Mesendoderm (in vitro differentiated cells): ENCODE measurements around the gene NSUN4. TPM values are rescaled to one million over a fixed set of nuclear protein-coding genes. Genes with fewer than 3 reads are reported as not detected.
A peak's percentile ranks its signal among the peaks of the same experiment; 100 is the strongest.

Experiments used
- DNase-seq: peaks from one replicate; pipeline ENCODE4 v3.0.0; 2013
- H2AK5ac ChIP-seq: 2 replicates; pipeline ENCODE4 v1.6.1; 2013; ENCODE audit warnings: low read length, inconsistent platforms
- H2BK120ac ChIP-seq: 2 replicates; pipeline ENCODE4 v1.6.1; 2013; ENCODE audit warnings: low read depth, mild to moderate bottlenecking, low read length, moderate library complexity, mixed read lengths
- H2BK15ac ChIP-seq: replicated peaks from 2 replicates; pipeline ENCODE4 v1.6.1; 2013; ENCODE audit warnings: low read depth, mild to moderate bottlenecking, moderate library complexity
- H2BK5ac ChIP-seq: 2 replicates; pipeline ENCODE4 v1.6.1; 2013; ENCODE audit warnings: low read length, inconsistent platforms
- H3K18ac ChIP-seq: 2 replicates; pipeline ENCODE4 v1.6.1; 2013; ENCODE audit warnings: mild to moderate bottlenecking, low read length, mixed read lengths
- H3K23ac ChIP-seq: one replicate; pipeline ENCODE4 v1.6.1; 2013; ENCODE audit warnings: low read length
- H3K27ac ChIP-seq: 2 replicates; pipeline ENCODE4 v1.5.1; 2013; ENCODE audit warnings: low read depth, mild to moderate bottlenecking, inconsistent platforms, low read length, moderate library complexity
- H3K27me3 ChIP-seq: 2 replicates; pipeline ENCODE4 v1.6.1; 2013; ENCODE audit warnings: low read length, control low read depth, mild to moderate bottlenecking, inconsistent platforms; ENCODE audit not compliant: insufficient read depth, poor library complexity
- H3K36me3 ChIP-seq: 2 replicates; pipeline ENCODE4 v1.6.1; 2013; ENCODE audit warnings: low read length, inconsistent platforms; ENCODE audit not compliant: control insufficient read depth, insufficient read depth
- H3K4ac ChIP-seq: one replicate; pipeline ENCODE4 v1.6.1; 2013; ENCODE audit warnings: low read depth, mild to moderate bottlenecking, low read length, moderate library complexity
- H3K4me1 ChIP-seq: 2 replicates; pipeline ENCODE4 v1.6.1; 2013; ENCODE audit warnings: low read depth, low read length, inconsistent platforms; ENCODE audit not compliant: control insufficient read depth
- H3K4me2 ChIP-seq: 2 replicates; pipeline ENCODE4 v1.6.1; 2013; ENCODE audit warnings: low read length
- H3K4me3 ChIP-seq: 2 replicates; pipeline ENCODE4 v1.5.1; 2013; ENCODE audit warnings: mild to moderate bottlenecking, low read length
- H3K56ac ChIP-seq: one replicate; pipeline ENCODE4 v1.6.1; 2013; ENCODE audit warnings: low read length
- H3K79me1 ChIP-seq: 2 replicates; pipeline ENCODE4 v1.6.1; 2013; ENCODE audit warnings: low read length, inconsistent platforms
- H3K79me2 ChIP-seq: 2 replicates; pipeline ENCODE4 v1.6.1; 2013; ENCODE audit warnings: mild to moderate bottlenecking, low read length; ENCODE audit not compliant: control insufficient read depth, insufficient read depth
- H3K9ac ChIP-seq: 2 replicates; pipeline ENCODE4 v1.6.1; 2013; ENCODE audit warnings: low read length, inconsistent platforms
- H4K5ac ChIP-seq: one replicate; pipeline ENCODE4 v1.6.1; 2013; ENCODE audit warnings: low read length
- H4K8ac ChIP-seq: one replicate; pipeline ENCODE4 v1.6.1; 2013; ENCODE audit warnings: low read depth, mild to moderate bottlenecking, control low read depth, low read length, moderate library complexity
- WGBS: extraction: QIAGEN DNeasy Blood & Tissue Kit; methylation state at CpG from one replicate; pipeline ENCODE4 v1.1.7; 2013; ENCODE audit warnings: low lambda C conversion rate, missing lambda C conversion rate; ENCODE audit not compliant: insufficient coverage; ENCODE audit errors: extremely low coverage; 5-methylcytosine and 5-hydroxymethylcytosine counted together
- polyA plus RNA-seq, 2 experiments: library from polyadenylated mRNA; stranded (reverse); fragments of 200-250 nt; gene quantifications; one replicate each; pipeline ENCODE4 v1.2.3, GENCODE V29; 2013

Gene NSUN4
- 15.9 TPM for polyA plus RNA-seq (2013, experiment 1 of 2)
- polyA plus RNA-seq (2013, experiment 2 of 2) = 16.9 TPM

- Histone ChIP-seq H3K18ac (peak within 1 kb of the TSS; percentile 92), H2AK5ac (no peak within 1 kb of the TSS), H4K8ac (peak within 1 kb of the TSS; percentile 97), H3K79me1 (peaks cover 21% of the 10 kb centered on the region), H3K36me3 (peaks cover 3% of the 10 kb centered on the region), H3K23ac (peak within 1 kb of the TSS; percentile 89), H3K56ac (peak within 1 kb of the TSS; percentile 98), H4K5ac (peak within 1 kb of the TSS; percentile 95), H3K9ac (peak within 1 kb of the TSS; percentile 98), H3K4me3 (peak within 1 kb of the TSS; percentile 81), H3K79me2 (peaks cover 13% of the 10 kb centered on the region), H3K27me3 (no peaks in the 10 kb centered on the region), H2BK120ac (no peak within 1 kb of the TSS), H3K4ac (peak within 1 kb of the TSS; percentile 100), H3K4me1 (no peaks in the 10 kb centered on the region), H3K4me2 (peak within 1 kb of the TSS; percentile 89), H2BK5ac (peak within 1 kb of the TSS; percentile 87), H3K27ac (peak within 1 kb of the TSS; percentile 97), H2BK15ac (no peak within 1 kb of the TSS)
- DNase-seq = peak; percentile 95
- no CpG with 5 or more reads among the region's 53 CpGs for WGBS
These were observed at the start of gene NSUN4 for GRCh38 chr1:46340404-46341221. TSS of gene NSUN4 (plus strand) at chr1:46340807. CDS start at chr1:46340827, 20 bp downstream.

GRCh38 chr1:46295306-46295705, 45.3 kb upstream of the NSUN4 start:
- peaks cover 9% of the 10 kb centered on the region for H3K79me2 ChIP-seq
- H3K4me2 ChIP-seq = no peak overlapping the region
- peaks cover 6% of the 10 kb centered on the region for H3K79me1 ChIP-seq
- H3K36me3 ChIP-seq = peaks cover 2% of the 10 kb centered on the region
- H2BK120ac ChIP-seq = no peak overlapping the region
- peaks cover 1% of the 10 kb centered on the region for H3K4me1 ChIP-seq
- H3K9ac ChIP-seq = no peak overlapping the region
- no peak overlapping the region for H4K5ac ChIP-seq
- H4K8ac ChIP-seq = no peak overlapping the region
- H3K4me3 ChIP-seq = no peak overlapping the region
- H3K27ac ChIP-seq = no peak overlapping the region
- H2BK15ac ChIP-seq = no peak overlapping the region
- no CpG with 5 or more reads among the region's 2 CpGs for WGBS
- H2BK5ac ChIP-seq = no peak overlapping the region
- H3K23ac ChIP-seq = no peak overlapping the region
- H3K56ac ChIP-seq = no peak overlapping the region
- no peak overlapping the region for H3K4ac ChIP-seq
- no peak for DNase-seq
- no peak overlapping the region for H3K18ac ChIP-seq
- H3K27me3 ChIP-seq = no peaks in the 10 kb centered on the region
- H2AK5ac ChIP-seq = no peak overlapping the region

GRCh38 chr1:46298387-46298786, 42.2 kb upstream of the NSUN4 start:
- Histone ChIP-seq H3K56ac (no peak overlapping the region), H4K8ac (no peak overlapping the region), H2BK120ac (no peak overlapping the region), H3K27ac (no peak overlapping the region), H3K79me2 (peaks cover 33% of the 10 kb centered on the region), H3K23ac (no peak overlapping the region), H3K36me3 (peaks cover 2% of the 10 kb centered on the region), H2AK5ac (no peak overlapping the region), H3K4me1 (peaks cover 7% of the 10 kb centered on the region), H3K4ac (no peak overlapping the region), H3K79me1 (peaks cover 17% of the 10 kb centered on the region), H2BK15ac (no peak overlapping the region), H3K4me2 (no peak overlapping the region), H3K18ac (no peak overlapping the region), H3K27me3 (no peaks in the 10 kb centered on the region), H3K9ac (no peak overlapping the region), H2BK5ac (no peak overlapping the region), H3K4me3 (no peak overlapping the region), H4K5ac (no peak overlapping the region)
- DNase-seq = peak; percentile 71

- no peak for DNase-seq
- peak overlapping the region; percentile 80 for H2AK5ac ChIP-seq
- peak overlapping the region; percentile 85 for H3K27ac ChIP-seq
- no peak overlapping the region for H4K5ac ChIP-seq
- H2BK120ac ChIP-seq = no peak overlapping the region
- peak overlapping the region; percentile 98 for H3K56ac ChIP-seq
- no peak overlapping the region for H3K4me3 ChIP-seq
- peak overlapping the region; percentile 65 for H3K4me2 ChIP-seq
- peak overlapping the region; percentile 97 for H3K9ac ChIP-seq
- H3K79me1 ChIP-seq = peaks cover 17% of the 10 kb centered on the region
- H2BK15ac ChIP-seq = no peak overlapping the region
- H3K23ac ChIP-seq = peak overlapping the region; percentile 81
- peak overlapping the region; percentile 61 for H3K4ac ChIP-seq
- WGBS = no CpG with 5 or more reads among the region's 6 CpGs
- H4K8ac ChIP-seq = no peak overlapping the region
- peaks cover 7% of the 10 kb centered on the region for H3K4me1 ChIP-seq
- H3K79me2 ChIP-seq = peaks cover 53% of the 10 kb centered on the region
- H3K36me3 ChIP-seq = peaks cover 2% of the 10 kb centered on the region
- H3K27me3 ChIP-seq = no peaks in the 10 kb centered on the region
- peak overlapping the region; percentile 97 for H3K18ac ChIP-seq
- H2BK5ac ChIP-seq = no peak overlapping the region
These were observed 39.8 kb upstream of the NSUN4 start for GRCh38 chr1:46300673-46301405.

- H4K8ac ChIP-seq = no peak overlapping the region
- WGBS = no CpG with 5 or more reads among the region's 17 CpGs
- H3K79me2 ChIP-seq = peaks cover 58% of the 10 kb centered on the region
- peaks cover 17% of the 10 kb centered on the region for H3K79me1 ChIP-seq
- H3K27ac ChIP-seq = peak overlapping the region; percentile 85
- peak overlapping the region; percentile 97 for H3K18ac ChIP-seq
- peak overlapping the region; percentile 61 for H3K4ac ChIP-seq
- H2BK5ac ChIP-seq = no peak overlapping the region
- peak overlapping the region; percentile 73 for H3K4me3 ChIP-seq
- H2BK120ac ChIP-seq = no peak overlapping the region
- no peak for DNase-seq
- peak overlapping the region; percentile 81 for H3K23ac ChIP-seq
- peaks cover 7% of the 10 kb centered on the region for H3K4me1 ChIP-seq
- H3K56ac ChIP-seq = peak overlapping the region; percentile 98
- no peak overlapping the region for H2BK15ac ChIP-seq
- H3K9ac ChIP-seq = peak overlapping the region; percentile 97
- H4K5ac ChIP-seq = no peak overlapping the region
- H3K36me3 ChIP-seq = peaks cover 2% of the 10 kb centered on the region
- H3K27me3 ChIP-seq = no peaks in the 10 kb centered on the region
- H3K4me2 ChIP-seq = peak overlapping the region; percentile 65
- H2AK5ac ChIP-seq = peak overlapping the region; percentile 80
These were observed 39.2 kb upstream of the NSUN4 start for GRCh38 chr1:46301406-46301807.
